MG63 (cell line): ENCODE results near the gene EMILIN1. TPM values are rescaled to one million over a fixed set of nuclear protein-coding genes. Genes with fewer than 3 reads are reported as not detected.
A peak's percentile ranks its signal among the peaks of the same experiment; 100 is the strongest.

ENCODE experiments used
- DNase-seq: peaks from one replicate; pipeline ENCODE4 v3.0.0-alpha.2; 2020
- H3K27me3 ChIP-seq: fragments of 250-450 bp; sonication (Bioruptor Pico); 2 replicates; pipeline ENCODE4 v1.5.1; 2020; ENCODE audit warnings: mild to moderate bottlenecking, moderate library complexity
- H3K36me3 ChIP-seq: fragments of 250-450 bp; sonication (Bioruptor Pico); 2 replicates; pipeline ENCODE4 v1.5.1; 2020; ENCODE audit warnings: mild to moderate bottlenecking, moderate library complexity
- H3K4me3 ChIP-seq: fragments of 250-450 bp; sonication (Bioruptor Pico); 2 replicates; pipeline ENCODE4 v1.5.1; 2020; ENCODE audit warnings: mild to moderate bottlenecking, moderate library complexity
- H3K9me3 ChIP-seq: fragments of 250-450 bp; sonication (Bioruptor Pico); 2 replicates; pipeline ENCODE4 v1.5.1; 2020; ENCODE audit warnings: mild to moderate bottlenecking, moderate library complexity
- total RNA-seq: library from RNA; depleted of rRNA; stranded (reverse); fragments of >200 nt; shearing (Covaris generic); gene quantifications from 2 replicates; pipeline ENCODE4 v1.2.3, GENCODE V29; 2014; ENCODE audit warnings: low replicate concordance

EMILIN1 gene
- total RNA-seq, 1 experiment from 2014 or later = 144 TPM

DNA sequence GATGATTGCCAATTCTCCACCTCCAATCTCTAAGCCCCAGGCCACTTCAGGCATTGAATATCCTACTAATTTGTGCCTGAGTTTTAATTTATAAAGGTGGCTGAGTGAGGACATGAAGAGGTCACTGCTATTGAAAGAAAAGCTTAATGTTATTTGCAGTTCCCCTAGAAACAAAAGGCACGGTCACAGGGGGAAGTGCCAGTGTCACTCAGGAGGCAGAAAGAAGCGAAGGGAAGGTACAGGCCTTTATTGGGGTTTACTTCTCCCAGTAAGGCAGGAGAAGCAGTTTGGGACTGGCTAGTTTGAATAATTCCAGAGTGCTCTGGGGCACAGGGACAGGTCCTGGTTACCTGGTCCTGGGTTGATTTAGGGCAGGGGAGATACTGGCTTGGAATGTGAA lies 43.5 kb downstream of the EMILIN1 start:
- H3K27me3 ChIP-seq = no peaks in the 10 kb centered on the region

GRCh38 chr2:27122791-27123190 lies 44.4 kb downstream of the EMILIN1 start:
- DNase-seq = no peak
- no peaks in the 10 kb centered on the region for H3K36me3 ChIP-seq
- no peaks in the 10 kb centered on the region for H3K27me3 ChIP-seq
- H3K4me3 ChIP-seq = no peak overlapping the region
- no peaks in the 10 kb centered on the region for H3K9me3 ChIP-seq

More for the DNA sequence above, 43.5 kb downstream of the EMILIN1 start:
- Histone ChIP-seq H3K9me3 (no peaks in the 10 kb centered on the region), H3K36me3 (no peaks in the 10 kb centered on the region), H3K4me3 (no peak overlapping the region)
- no peak for DNase-seq

DNA sequence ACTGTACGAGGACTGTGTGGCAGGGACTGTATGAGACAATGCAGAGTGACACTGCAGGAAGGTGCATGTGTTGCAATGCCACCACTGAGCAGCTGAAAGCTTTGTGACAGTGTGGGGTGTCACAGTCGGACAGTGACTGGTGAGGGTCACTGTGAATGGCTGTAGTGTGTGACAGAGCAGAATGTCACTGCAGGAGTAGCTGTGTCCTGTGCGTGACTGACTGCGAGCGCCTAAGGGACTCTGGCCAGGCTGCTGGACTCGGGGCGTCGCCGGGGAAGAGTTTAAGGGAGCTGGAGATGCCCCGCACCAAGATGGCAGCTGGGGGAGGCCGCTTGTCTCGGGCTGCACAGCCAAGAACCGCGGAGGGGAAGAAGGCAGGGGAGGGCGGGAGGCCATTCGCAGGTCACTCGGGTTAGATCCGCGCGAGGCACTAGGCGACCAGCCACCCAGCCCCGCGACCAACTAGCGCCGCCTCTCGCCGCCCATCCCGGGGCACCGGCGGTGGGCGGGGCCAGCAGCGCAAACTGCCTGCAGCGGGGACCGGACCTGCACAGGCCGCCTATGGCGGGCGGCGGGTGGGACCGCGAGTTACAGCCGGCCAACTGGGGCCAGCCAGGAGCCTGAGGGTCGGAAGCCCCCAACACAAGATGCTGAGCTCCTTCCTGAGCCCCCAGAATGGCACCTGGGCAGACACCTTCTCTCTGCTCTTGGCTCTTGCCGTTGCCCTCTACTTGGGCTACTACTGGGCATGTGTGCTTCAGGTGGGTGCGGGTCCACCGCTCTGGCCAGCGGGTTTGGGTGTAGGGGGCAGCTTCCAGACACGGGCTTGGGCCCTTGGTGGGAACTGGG lies 45.1 kb downstream of the EMILIN1 start, which contains the start of gene ABHD1:
Gene ABHD1 (plus strand): TSS at position 514 of the 849 bp plus-strand sequence. CDS start 134 bp downstream, at position 648.
- DNase-seq = no peak
- Histone ChIP-seq H3K9me3 (no peaks in the 10 kb centered on the region), H3K27me3 (no peaks in the 10 kb centered on the region), H3K36me3 (no peaks in the 10 kb centered on the region), H3K4me3 (0 out of 2 replicates have a peak within 1 kb of the TSS, but pooled peaks have one; percentile 17)

GRCh38 chr2:27125104-27125503 lies 46.7 kb downstream of the EMILIN1 start:
- Histone ChIP-seq H3K36me3 (no peaks in the 10 kb centered on the region), H3K27me3 (no peaks in the 10 kb centered on the region), H3K4me3 (no peak overlapping the region), H3K9me3 (no peaks in the 10 kb centered on the region)
- no peak for DNase-seq

- Histone ChIP-seq H3K27me3 (no peaks in the 10 kb centered on the region), H3K36me3 (peaks cover 8% of the 10 kb centered on the region), H3K4me3 (no peak overlapping the region), H3K9me3 (no peaks in the 10 kb centered on the region)
- DNase-seq = no peak
Measured at GRCh38 chr2:27126252-27126710, 47.9 kb downstream of the EMILIN1 start.

- Histone ChIP-seq H3K9me3 (no peaks in the 10 kb centered on the region), H3K27me3 (no peaks in the 10 kb centered on the region), H3K36me3 (peaks cover 24% of the 10 kb centered on the region), H3K4me3 (no peak overlapping the region)
- no peak for DNase-seq
Measured at GRCh38 chr2:27127883-27128667, 49.7 kb downstream of the EMILIN1 start.

- peaks cover 29% of the 10 kb centered on the region for H3K36me3 ChIP-seq
- no peaks in the 10 kb centered on the region for H3K9me3 ChIP-seq
- no peak overlapping the region for H3K4me3 ChIP-seq
- no peak for DNase-seq
- H3K27me3 ChIP-seq = no peaks in the 10 kb centered on the region
Measured at GRCh38 chr2:27128668-27129571, 50.5 kb downstream of the EMILIN1 start.

DNA sequence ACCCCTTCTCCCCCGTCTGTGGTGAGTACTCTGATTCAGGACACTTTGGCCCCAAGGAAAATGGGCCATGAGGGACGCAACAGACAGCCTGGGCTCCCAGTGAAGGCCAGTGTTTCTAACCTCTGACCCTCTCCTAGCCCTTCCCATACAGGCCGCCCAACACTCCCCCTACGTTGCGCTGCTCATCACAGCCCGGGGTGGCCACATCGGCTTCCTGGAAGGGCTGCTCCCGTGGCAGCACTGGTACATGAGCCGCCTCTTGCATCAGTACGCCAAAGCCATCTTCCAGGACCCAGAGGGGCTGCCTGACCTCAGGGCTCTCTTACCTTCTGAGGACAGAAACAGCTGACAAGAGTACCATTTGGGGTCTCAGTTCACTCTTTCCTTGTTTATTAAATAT lies 52.0 kb downstream of the EMILIN1 start:
- Histone ChIP-seq H3K27me3 (no peaks in the 10 kb centered on the region), H3K9me3 (no peaks in the 10 kb centered on the region), H3K4me3 (no peak overlapping the region), H3K36me3 (peaks cover 29% of the 10 kb centered on the region)
- no peak for DNase-seq

- H3K36me3 ChIP-seq = peaks cover 29% of the 10 kb centered on the region
- H3K9me3 ChIP-seq = no peaks in the 10 kb centered on the region
- no peaks in the 10 kb centered on the region for H3K27me3 ChIP-seq
- H3K4me3 ChIP-seq = no peak overlapping the region
- no peak for DNase-seq
Measured at GRCh38 chr2:27131429-27131828, 53.0 kb downstream of the EMILIN1 start.

DNA sequence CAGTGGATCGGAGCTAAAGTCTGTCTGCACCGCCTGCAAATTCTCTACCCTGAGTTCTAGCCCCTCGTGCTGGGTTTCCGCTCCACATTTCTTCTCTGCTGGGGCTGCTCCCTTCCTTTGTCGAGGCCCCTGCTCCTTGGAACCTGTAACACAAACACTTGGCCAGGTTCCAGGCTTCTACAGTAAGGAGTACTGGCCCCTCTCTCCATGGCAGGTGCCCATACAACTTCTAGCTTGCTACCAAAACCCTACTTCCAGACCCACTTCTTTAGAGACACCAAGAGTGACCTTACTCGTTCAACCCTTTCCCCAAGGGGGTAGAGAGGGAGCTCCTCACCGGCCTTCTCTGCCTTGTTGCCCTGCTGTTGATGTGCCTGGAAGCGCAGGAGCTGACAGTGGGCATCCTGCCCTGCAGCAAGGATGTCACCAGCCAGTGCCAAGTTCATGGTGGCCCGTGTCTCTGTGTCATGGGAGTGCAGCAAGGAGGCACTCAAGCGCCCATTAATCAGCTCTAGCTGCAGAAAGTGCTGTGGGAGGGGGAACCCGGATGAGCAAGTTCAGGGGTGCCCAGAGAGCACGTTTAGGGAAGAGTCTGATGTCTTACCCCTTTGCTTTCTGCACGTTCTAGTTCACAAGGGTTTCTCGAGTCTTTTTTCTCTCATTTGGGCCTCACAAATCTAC lies 54.9 kb downstream of the EMILIN1 start:
- Histone ChIP-seq H3K27me3 (no peaks in the 10 kb centered on the region), H3K36me3 (peaks cover 29% of the 10 kb centered on the region), H3K9me3 (no peaks in the 10 kb centered on the region), H3K4me3 (peak overlapping the region; percentile 67)
- DNase-seq = no peak

DNA sequence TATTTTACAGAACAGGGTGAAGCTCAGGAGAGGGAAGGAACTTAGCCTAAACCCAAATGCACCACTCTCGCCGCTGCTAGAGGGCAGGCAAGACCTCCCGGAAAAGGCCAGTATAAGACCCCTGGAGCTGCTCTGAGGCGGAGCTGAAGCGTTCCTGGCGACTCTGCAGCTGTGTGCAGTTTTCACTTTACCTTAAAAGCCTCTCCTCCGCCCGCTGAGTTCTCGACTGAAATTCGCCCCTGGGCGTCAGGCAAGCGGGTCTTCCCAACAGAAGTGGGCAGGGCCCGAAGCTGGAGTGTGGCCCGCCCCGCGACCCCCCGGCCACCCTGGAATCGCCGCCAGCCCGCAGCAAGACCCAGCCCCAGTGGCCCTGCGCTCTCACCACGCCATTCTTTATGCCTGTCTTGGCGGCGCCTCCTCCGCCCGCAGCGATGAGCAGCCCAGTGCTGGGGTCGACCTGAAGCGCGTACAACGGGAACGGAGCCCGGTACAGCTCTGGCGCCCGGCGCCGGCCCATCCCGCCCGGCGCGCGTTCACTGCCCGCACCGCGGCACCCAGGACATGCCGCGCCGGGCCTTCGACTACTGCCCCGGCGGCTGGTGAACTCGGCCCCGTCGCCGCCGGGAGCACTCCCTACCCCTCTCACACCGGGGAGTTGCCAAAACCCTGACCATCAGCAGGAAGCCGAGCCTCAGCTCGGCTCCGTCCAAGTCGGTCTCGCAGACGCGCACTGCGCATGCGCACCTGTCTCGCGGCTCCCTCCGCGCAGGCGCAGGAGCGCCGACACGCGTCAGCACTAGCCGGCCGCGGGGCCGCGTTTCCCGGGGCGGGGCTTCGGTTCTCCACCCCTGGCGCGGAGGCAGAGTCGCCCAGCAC lies 55.7 kb downstream of the EMILIN1 start, which contains the start of gene PREB:
Gene PREB (minus strand): TSS at position 732 of the 876 bp plus-strand sequence. CDS start 215 bp downstream, at position 517.
- Histone ChIP-seq H3K9me3 (no peaks in the 10 kb centered on the region), H3K4me3 (peak within 1 kb of the TSS; percentile 67), H3K36me3 (peaks cover 29% of the 10 kb centered on the region), H3K27me3 (no peaks in the 10 kb centered on the region)
- peak; percentile 95 for DNase-seq

- H3K9me3 ChIP-seq = no peaks in the 10 kb centered on the region
- no peak for DNase-seq
- no peaks in the 10 kb centered on the region for H3K27me3 ChIP-seq
- peak overlapping the region; percentile 67 for H3K4me3 ChIP-seq
- peaks cover 29% of the 10 kb centered on the region for H3K36me3 ChIP-seq
Measured at GRCh38 chr2:27134781-27135477, 56.5 kb downstream of the EMILIN1 start.

DNA sequence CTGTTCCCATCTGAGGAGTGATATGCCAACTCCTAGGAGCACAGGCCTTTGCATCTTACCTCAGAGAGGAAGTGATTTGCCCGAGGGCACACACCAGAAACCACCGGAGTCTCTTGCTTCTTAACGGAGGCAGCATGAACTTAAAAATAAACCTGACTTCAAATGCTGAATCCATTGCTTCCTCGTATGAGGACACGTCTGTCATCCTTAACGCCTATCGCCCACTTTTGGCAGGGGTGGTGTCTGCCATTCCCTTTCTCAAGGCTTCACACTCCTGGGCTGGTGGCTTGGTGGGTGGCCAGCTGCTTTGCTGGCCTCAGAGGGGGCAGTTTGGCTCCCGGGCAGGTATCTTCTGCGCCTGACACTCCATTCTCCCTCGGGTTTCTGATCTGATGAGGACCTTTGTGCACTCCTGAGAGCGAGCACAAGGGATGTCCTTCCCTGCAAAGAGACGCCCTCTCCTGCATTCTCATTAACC lies 57.1 kb downstream of the EMILIN1 start:
- no peak overlapping the region for H3K4me3 ChIP-seq
- no peak for DNase-seq
- no peaks in the 10 kb centered on the region for H3K9me3 ChIP-seq
- H3K27me3 ChIP-seq = no peaks in the 10 kb centered on the region
- peaks cover 29% of the 10 kb centered on the region for H3K36me3 ChIP-seq
